Effector memory CD4-positive, alpha-beta T cell (primary cell): ENCODE results near the gene PRKRIP1.

Source experiments
- DNase-seq, 3 donors: peaks; one replicate each; pipeline ENCODE4 v3.0.0-alpha.2; 2020
- H3K27ac ChIP-seq: 2 replicates; pipeline ENCODE4 v1.7.0; 2013; ENCODE audit warnings: mild to moderate bottlenecking, low read length, moderate library complexity; ENCODE audit not compliant: insufficient read depth, poor library complexity, severe bottlenecking
- H3K27me3 ChIP-seq: replicated peaks from 2 replicates; pipeline ENCODE4 v1.7.0; 2013; ENCODE audit warnings: mild to moderate bottlenecking, low read length; ENCODE audit not compliant: insufficient read depth, control insufficient read depth, poor library complexity, severe bottlenecking
- H3K36me3 ChIP-seq: 2 replicates; pipeline ENCODE4 v1.7.0; 2013; ENCODE audit warnings: mild to moderate bottlenecking, low read length, moderate library complexity; ENCODE audit not compliant: control insufficient read depth, insufficient read depth
- H3K4me1 ChIP-seq: 2 replicates; pipeline ENCODE4 v1.7.0; 2013; ENCODE audit warnings: low read length, mild to moderate bottlenecking; ENCODE audit not compliant: control insufficient read depth, insufficient read depth, poor library complexity, severe bottlenecking
- H3K4me3 ChIP-seq: 2 replicates; pipeline ENCODE4 v1.7.0; 2013; ENCODE audit warnings: low read length, low read depth, mild to moderate bottlenecking; ENCODE audit not compliant: insufficient read depth, poor library complexity, severe bottlenecking
- H3K9me3 ChIP-seq: 2 replicates; pipeline ENCODE4 v1.7.0; 2013; ENCODE audit warnings: mild to moderate bottlenecking, low read length, moderate library complexity; ENCODE audit not compliant: control insufficient read depth

PRKRIP1 gene

GRCh38 chr7:102413091-102413490, 16.9 kb downstream of the PRKRIP1 start:
- H3K4me3 ChIP-seq: no peak overlapping the region
- H3K36me3 ChIP-seq: peaks cover 24% of the 10 kb centered on the region
- peaks cover 29% of the 10 kb centered on the region for H3K4me1 ChIP-seq
- H3K27ac ChIP-seq: no peak overlapping the region
- H3K9me3 ChIP-seq: no peaks in the 10 kb centered on the region
- no peak for DNase-seq
- no peaks in the 10 kb centered on the region for H3K27me3 ChIP-seq

- Histone ChIP-seq H3K4me1 (peaks cover 29% of the 10 kb centered on the region), H3K9me3 (no peaks in the 10 kb centered on the region), H3K27me3 (no peaks in the 10 kb centered on the region), H3K4me3 (no peak overlapping the region), H3K27ac (no peak overlapping the region), H3K36me3 (peaks cover 20% of the 10 kb centered on the region)
- DNase-seq: no peak
Measured at GRCh38 chr7:102413611-102414010, 17.4 kb downstream of the PRKRIP1 start.

DNA sequence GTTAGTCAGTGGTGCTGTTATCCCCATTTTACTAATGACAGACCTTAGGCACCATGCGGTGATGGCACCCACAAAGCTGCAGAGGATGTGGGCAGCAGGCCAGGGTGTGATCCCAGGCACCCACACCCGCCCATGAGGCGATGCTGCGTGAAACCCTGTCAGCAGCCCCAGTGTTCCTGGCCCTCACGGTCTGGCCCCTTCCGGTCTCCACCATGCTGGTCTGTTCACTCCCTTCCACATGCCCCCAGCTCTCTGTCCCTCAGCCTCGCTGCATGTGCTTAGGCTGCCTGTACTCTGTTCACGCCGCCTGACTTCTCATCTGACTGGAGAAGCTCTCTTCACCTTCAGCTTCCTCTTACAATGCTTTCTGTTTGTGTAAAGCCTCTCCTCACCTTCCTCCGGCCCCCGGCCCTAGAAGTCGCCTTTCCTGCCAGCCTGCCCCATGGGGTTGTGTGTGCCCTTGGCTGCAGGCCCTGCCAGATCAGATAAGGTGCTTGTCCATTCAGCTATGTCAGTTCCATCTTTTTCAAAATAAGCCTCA, 19.6 kb downstream of the PRKRIP1 start:
- Histone ChIP-seq H3K4me3 (peak overlapping the region; percentile 37), H3K9me3 (no peaks in the 10 kb centered on the region), H3K4me1 (peaks cover 29% of the 10 kb centered on the region), H3K27ac (peak overlapping the region; percentile 65), H3K36me3 (peaks cover 11% of the 10 kb centered on the region), H3K27me3 (no peaks in the 10 kb centered on the region)
- DNase-seq: peak; percentile 32 to 41 (median 35)

DNA sequence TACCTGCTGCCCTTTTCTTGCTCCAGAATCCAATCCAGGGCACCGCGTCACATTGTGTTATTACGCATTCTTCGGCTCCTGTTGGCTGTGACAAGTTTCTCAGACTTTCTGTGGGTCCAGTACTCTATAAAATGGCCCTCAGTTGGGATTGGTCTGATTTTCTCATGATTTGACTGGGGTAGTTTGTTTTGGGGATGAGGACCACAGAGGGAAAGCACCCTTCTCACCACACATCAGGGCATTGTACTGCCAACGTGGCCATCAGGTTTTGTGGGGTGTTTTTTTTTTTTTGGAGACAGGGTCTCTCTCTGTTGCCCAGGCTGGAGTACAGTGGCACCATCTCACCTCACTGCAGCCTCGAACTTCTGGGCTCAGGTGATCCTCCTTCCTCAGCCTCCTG, 20.2 kb downstream of the PRKRIP1 start:
- no peaks in the 10 kb centered on the region for H3K9me3 ChIP-seq
- peaks cover 11% of the 10 kb centered on the region for H3K36me3 ChIP-seq
- H3K4me3 ChIP-seq: peak overlapping the region; percentile 37
- H3K27me3 ChIP-seq: no peaks in the 10 kb centered on the region
- no peak for DNase-seq
- H3K27ac ChIP-seq: peak overlapping the region; percentile 65
- H3K4me1 ChIP-seq: peaks cover 33% of the 10 kb centered on the region

DNA sequence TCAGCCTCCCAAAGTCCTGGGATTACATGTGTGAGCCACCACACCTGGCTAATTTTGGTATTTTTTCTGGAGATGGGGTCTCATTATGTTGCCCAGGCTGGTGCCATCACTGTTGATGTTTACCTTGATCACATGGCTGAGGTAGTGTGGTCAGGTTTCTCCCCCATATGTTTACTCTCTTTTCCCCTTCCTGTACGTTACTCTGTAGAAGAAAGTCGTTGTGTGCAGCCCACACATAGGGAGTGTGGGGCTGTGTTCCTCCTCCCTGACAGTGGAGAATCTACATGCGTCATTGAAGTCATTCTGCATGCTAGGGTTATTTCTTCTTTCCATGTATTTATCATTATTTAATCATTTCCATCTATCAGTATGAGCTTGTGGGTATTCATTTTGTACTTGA, 20.9 kb downstream of the PRKRIP1 start:
- Histone ChIP-seq H3K27ac (peak overlapping the region; percentile 33), H3K4me1 (peaks cover 33% of the 10 kb centered on the region), H3K36me3 (peaks cover 11% of the 10 kb centered on the region)

DNA sequence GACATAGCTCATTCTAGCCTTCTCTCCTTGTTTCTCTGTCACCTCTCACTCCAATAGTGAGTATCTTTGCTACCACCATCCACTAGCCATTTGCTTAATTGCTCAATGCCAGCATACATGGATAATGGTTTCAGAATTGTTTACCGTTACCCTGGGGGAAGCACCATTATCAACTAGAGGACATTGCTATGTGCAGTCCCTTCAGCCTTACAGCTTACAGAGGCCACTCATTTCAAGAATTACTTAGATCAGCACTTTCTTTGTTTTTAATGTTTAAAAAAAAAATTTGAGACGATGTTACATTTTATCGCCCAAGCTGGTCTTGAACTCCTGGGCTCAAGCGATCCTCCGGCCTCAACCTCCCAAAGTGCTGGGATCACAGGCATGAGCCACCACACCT, 22.4 kb downstream of the PRKRIP1 start:
- no peak for DNase-seq
- Histone ChIP-seq H3K4me1 (peaks cover 33% of the 10 kb centered on the region), H3K9me3 (no peaks in the 10 kb centered on the region), H3K27me3 (no peaks in the 10 kb centered on the region), H3K36me3 (peaks cover 5% of the 10 kb centered on the region), H3K4me3 (no peak overlapping the region), H3K27ac (peak overlapping the region; percentile 1)

More for the DNA sequence above, 20.9 kb downstream of the PRKRIP1 start:
- Histone ChIP-seq H3K4me3 (no peak overlapping the region), H3K9me3 (no peaks in the 10 kb centered on the region), H3K27me3 (no peaks in the 10 kb centered on the region)
- no peak for DNase-seq

GRCh38 chr7:102421706-102422240, 25.6 kb downstream of the PRKRIP1 start:
- Histone ChIP-seq H3K4me1 (peaks cover 31% of the 10 kb centered on the region), H3K36me3 (peaks cover 5% of the 10 kb centered on the region), H3K4me3 (no peak overlapping the region), H3K27me3 (no peaks in the 10 kb centered on the region), H3K27ac (no peak overlapping the region), H3K9me3 (no peaks in the 10 kb centered on the region)
- no peak for DNase-seq

DNA sequence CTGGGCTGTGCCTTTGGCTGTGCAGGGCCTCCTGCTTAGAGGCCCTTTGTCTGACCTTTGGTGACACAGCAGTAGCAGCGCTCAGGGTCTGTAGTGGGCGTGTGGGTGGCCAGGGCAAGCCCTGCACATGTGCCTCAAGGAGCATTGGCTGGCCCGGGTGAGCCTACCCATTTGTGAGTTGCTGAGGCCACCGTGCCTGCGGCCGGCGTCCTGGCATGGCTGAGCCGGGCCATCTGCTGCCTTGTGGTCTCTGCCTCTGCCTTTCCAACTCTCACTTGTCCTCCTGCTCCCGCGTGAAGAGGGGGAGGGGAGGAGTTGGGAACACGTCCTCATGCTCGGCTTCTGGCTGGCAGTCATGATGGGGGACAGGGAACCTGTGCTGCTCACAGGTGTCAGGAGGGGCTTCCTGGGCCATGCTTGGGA, 28.0 kb downstream of the PRKRIP1 start:
- Histone ChIP-seq H3K9me3 (no peaks in the 10 kb centered on the region), H3K4me1 (peaks cover 41% of the 10 kb centered on the region), H3K4me3 (no peak overlapping the region), H3K27me3 (no peaks in the 10 kb centered on the region), H3K27ac (no peak overlapping the region), H3K36me3 (peaks cover 5% of the 10 kb centered on the region)
- DNase-seq: no peak

- no peak for DNase-seq
- H3K9me3 ChIP-seq: no peaks in the 10 kb centered on the region
- H3K36me3 ChIP-seq: no peaks in the 10 kb centered on the region
- no peak overlapping the region for H3K4me3 ChIP-seq
- peak overlapping the region; percentile 98 for H3K27ac ChIP-seq
- H3K4me1 ChIP-seq: peaks cover 48% of the 10 kb centered on the region
- no peaks in the 10 kb centered on the region for H3K27me3 ChIP-seq
Measured at GRCh38 chr7:102424787-102425218, 28.6 kb downstream of the PRKRIP1 start.

DNA sequence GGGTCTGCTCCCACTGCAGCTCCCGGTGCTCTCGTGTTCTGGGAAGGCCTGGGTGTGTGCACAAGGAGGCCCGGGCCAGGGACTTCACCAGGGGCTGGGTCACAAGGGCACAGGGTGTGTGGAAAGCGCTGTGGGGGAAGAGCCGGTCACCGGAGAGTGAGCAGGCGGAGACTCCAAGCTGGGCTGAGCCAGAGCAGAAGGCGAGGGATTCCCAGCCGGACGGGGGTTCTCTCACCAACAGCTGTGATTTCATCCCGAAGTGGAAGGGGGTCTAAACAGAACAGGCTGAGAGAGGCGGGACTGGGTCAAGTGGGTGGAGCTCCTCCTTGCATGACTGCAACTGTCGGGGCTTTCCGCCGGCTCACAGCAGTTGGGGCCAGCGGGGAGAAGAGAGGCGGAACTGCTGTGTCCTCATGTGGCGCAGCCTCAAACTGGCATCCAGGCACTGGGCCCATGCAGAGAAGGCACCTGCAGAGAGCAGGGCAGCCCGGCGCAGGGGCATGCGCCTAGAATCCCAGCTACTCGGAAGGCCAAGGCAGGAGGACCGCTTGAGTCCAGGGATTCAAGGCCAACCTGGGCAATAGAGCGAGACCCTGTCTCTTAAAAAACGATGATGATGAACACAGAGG, 29.6 kb downstream of the PRKRIP1 start:
- peak; percentile 81 to 85 (median 82) for DNase-seq
- Histone ChIP-seq H3K4me1 (peaks cover 53% of the 10 kb centered on the region), H3K27me3 (no peaks in the 10 kb centered on the region), H3K4me3 (peak overlapping the region; percentile 41), H3K36me3 (no peaks in the 10 kb centered on the region), H3K27ac (peak overlapping the region; percentile 98), H3K9me3 (no peaks in the 10 kb centered on the region)
